ENCODE data around the gene SOCS6. TPM values are rescaled to one million over a fixed set of nuclear protein-coding genes. Genes with fewer than 3 reads are reported as not detected.
A peak's percentile ranks its signal among the peaks of the same experiment; 100 is the strongest.
"Not testable (repeated sequence)": the region's sequence is repeated elsewhere in the genome, so short reads cannot be mapped to it uniquely, and the experiment has no call there.

SOCS6 gene
- total RNA-seq, 6 experiments from 2014 or later = 11.7 to 18.0 (median 14.0) TPM

DNA sequence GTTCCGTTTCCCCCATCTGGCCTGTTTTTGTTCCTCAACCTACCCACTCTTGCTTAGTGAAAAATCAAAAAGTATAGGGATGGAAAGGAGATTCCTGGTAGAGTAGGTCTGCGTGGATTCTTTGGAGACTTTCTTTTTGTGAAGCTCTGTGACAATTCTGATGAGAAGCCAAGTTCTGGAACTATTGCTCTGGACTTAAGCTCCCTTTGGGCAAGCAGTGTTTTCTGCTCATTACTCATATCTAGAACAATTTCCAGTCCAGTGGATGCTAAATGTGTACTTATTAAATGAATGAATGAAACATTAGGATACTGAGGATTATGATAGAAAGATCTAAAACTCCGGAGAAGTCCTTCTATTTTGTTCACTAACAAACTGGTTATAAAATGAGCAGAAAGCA is 76.5 kb downstream of the SOCS6 start:
- intact Hi-C loops (cut with DNase I) = no loop called here
- no peak overlapping the region for H3K27ac ChIP-seq
- H3K4me3 ChIP-seq = no peak overlapping the region
- H3K27me3 ChIP-seq = no peaks in the 10 kb centered on the region
- TF ChIP-seq, protein P1, sequence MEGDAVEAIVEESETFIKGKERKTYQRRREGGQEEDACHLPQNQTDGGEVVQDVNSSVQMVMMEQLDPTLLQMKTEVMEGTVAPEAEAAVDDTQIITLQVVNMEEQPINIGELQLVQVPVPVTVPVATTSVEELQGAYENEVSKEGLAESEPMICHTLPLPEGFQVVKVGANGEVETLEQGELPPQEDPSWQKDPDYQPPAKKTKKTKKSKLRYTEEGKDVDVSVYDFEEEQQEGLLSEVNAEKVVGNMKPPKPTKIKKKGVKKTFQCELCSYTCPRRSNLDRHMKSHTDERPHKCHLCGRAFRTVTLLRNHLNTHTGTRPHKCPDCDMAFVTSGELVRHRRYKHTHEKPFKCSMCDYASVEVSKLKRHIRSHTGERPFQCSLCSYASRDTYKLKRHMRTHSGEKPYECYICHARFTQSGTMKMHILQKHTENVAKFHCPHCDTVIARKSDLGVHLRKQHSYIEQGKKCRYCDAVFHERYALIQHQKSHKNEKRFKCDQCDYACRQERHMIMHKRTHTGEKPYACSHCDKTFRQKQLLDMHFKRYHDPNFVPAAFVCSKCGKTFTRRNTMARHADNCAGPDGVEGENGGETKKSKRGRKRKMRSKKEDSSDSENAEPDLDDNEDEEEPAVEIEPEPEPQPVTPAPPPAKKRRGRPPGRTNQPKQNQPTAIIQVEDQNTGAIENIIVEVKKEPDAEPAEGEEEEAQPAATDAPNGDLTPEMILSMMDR (IDR thresholded peaks at IDR 0.05) = no peak
- TF ChIP-seq POLR2A (IDR thresholded peaks at IDR 0.05) = no peak
- DNase-seq (no peak), ATAC-seq (no peak)
- peaks cover 0 to 26% (median 11%) of the 10 kb centered on the region in 4 donors for H3K4me1 ChIP-seq
- 89% methylated on average over 3 of the region's 3 CpGs for WGBS (ENCODE audit: insufficient coverage, low coverage, low lambda C conversion rate, missing lambda C conversion rate)
- no peaks in the 10 kb centered on the region for H3K9me3 ChIP-seq
- H3K36me3 ChIP-seq = no peaks in the 10 kb centered on the region

DNA sequence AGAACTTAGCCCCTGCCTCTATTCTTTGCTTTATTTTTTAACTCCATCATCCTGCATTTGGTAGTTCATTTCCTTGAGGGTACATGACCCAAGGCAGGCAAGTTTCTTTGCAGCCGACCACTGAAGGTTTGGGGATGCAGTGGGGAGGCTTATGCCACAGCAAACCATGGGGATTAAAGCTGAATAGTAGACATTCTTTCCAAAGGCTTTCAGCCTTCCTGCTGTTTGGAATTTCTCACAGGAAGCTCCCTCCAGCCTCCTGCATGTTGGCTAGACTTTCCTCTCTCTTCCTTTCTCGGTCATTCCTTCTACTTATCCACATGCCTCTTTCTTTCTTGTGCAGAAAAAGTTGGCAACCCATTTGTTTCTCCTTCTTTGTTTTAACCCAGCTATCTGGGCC is 77.3 kb downstream of the SOCS6 start:
- WGBS (ENCODE audit: insufficient coverage, low coverage, low lambda C conversion rate, missing lambda C conversion rate) = 76% methylated on average over 2 of the region's 2 CpGs
- no peaks in the 10 kb centered on the region for H3K9me3 ChIP-seq
- no peaks in the 10 kb centered on the region for H3K27me3 ChIP-seq
- intact Hi-C loops (cut with DNase I) = no loop called here
- H3K27ac ChIP-seq = no peak overlapping the region
- ATAC-seq (no peak), DNase-seq (no peak)
- TF ChIP-seq, protein P1 (IDR thresholded peaks at IDR 0.05) = no peak
- no peak for TF ChIP-seq POLR2A (IDR thresholded peaks at IDR 0.05)
- peaks cover 0 to 24% (median 10%) of the 10 kb centered on the region in 4 donors for H3K4me1 ChIP-seq
- H3K4me3 ChIP-seq = no peak overlapping the region
- H3K36me3 ChIP-seq = no peaks in the 10 kb centered on the region

DNA sequence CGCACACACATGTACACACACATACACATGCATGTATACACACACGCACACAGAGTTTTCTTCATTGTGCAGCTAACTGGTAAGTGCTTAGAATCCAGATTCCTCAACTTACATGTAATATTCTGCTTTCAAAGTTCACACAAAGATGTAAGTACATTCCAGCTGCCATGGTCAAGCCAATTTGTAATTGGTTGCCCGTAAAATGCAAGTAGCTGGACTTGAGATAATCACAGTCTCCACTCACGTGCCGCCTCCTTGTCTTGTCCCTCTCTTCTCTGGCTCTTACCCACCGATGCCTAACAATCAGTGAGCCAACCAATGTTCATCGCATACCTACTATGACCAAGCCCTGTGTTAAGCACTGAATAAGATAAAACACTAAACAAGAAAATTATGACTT is 77.8 kb downstream of the SOCS6 start:
- Histone ChIP-seq H3K27me3 (no peaks in the 10 kb centered on the region), H3K9me3 (no peaks in the 10 kb centered on the region), H3K27ac (no peak overlapping the region), H3K4me3 (no peak overlapping the region), H3K36me3 (no peaks in the 10 kb centered on the region), H3K4me1 (peaks cover 0 to 19% (median 9%) of the 10 kb centered on the region in 4 donors)
- no peak for ATAC-seq
- no peak for TF ChIP-seq POLR2A (IDR thresholded peaks at IDR 0.05)
- TF ChIP-seq, protein P1 (IDR thresholded peaks at IDR 0.05) = no peak
- no peak for DNase-seq
- 86% methylated on average over 7 of the region's 7 CpGs for WGBS (ENCODE audit: insufficient coverage, low coverage, low lambda C conversion rate, missing lambda C conversion rate)
- intact Hi-C loops (cut with DNase I) = no loop called here

DNA sequence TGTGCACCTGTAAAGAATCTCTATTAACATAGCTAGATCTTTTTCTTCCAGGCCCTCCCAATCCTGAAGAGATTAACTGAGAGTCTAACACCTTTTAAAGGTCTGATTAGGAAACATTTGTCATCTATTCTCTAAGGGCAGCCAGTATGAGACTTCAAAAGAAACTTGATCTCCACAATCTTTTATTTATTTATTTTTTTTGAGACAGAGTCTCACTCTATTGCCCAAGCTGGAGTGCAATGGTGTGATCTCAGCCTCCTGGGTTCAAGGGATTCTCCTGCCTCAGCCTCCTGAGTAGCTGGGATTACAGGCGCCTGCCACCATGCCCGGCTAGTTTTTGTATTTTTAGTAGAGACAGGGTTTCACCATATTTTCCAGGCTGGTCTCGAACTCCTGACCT is 78.5 kb downstream of the SOCS6 start:
- H3K27me3 ChIP-seq; DNase-seq; H3K27ac ChIP-seq; intact Hi-C loops (cut with DNase I); H3K4me3 ChIP-seq; H3K36me3 ChIP-seq; ATAC-seq; H3K9me3 ChIP-seq: not testable (repeated sequence)
- WGBS (ENCODE audit: insufficient coverage, low coverage, low lambda C conversion rate, missing lambda C conversion rate) = 87% methylated on average over 3 of the region's 3 CpGs
- peaks cover 0 to 19% (median 6%) of the 10 kb centered on the region in 4 donors for H3K4me1 ChIP-seq

DNA sequence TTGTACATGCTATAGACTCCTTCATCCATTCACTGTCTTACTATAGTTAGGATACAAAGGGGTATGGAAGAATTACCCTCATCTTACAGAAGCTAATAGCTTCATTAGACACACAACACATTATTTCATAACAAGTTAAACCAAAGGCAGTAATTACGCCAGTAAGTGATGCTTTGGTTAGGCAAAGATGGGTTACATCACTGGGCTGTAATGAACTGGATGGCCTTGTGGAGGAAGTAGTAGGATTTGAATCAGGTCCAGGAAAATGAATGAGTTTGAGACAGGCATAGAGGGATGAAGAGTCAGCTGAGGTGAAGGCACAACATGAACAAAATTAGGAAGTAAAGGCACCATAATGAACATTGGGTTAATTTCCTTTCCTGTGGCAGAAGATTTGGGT is 80.1 kb downstream of the SOCS6 start:
- no peaks in the 10 kb centered on the region for H3K27me3 ChIP-seq
- no peaks in the 10 kb centered on the region for H3K9me3 ChIP-seq
- ATAC-seq (peak in 1 of 4 donors; percentile 49), DNase-seq (no peak)
- no peak overlapping the region for H3K27ac ChIP-seq
- WGBS (ENCODE audit: insufficient coverage, low coverage, low lambda C conversion rate, missing lambda C conversion rate) = 56% methylated on average over 1 of the region's 1 CpG
- no peak for TF ChIP-seq POLR2A (IDR thresholded peaks at IDR 0.05)
- TF ChIP-seq, protein P1 (IDR thresholded peaks at IDR 0.05) = no peak
- peaks cover 0 to 5% (median 2%) of the 10 kb centered on the region in 4 donors for H3K4me1 ChIP-seq
- H3K4me3 ChIP-seq = no peak overlapping the region
- intact Hi-C loops (cut with DNase I) = no loop called here
- no peaks in the 10 kb centered on the region for H3K36me3 ChIP-seq
